ENCODE results near the gene AQP7.
"Not testable (repeated sequence)": the region's sequence is repeated elsewhere in the genome, so short reads cannot be mapped to it uniquely, and the experiment has no call there.

AQP7 gene

DNA sequence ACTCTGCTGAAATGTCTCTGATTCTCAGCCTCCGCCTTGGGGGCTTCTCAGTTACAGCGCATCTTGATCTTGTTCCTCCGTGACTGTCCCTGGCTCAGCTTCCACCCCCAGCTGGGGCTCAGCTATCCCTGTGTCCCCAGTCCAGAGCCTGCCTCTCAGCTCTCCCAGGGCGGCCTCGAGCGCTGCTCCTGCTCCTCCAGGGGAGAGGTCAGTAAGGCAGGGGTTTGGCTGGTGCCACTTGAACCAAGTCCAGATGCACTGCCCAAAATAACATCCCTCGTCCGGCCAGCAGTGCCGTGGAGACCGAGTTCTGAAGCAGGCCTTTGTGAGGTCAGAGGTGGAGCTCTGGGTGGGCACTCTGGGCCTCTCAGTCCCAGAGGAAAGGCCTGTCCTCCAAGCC lies at the start of gene AQP7:
Gene AQP7, minus strand, starts transcription at position 198 of the 400 bp plus-strand sequence. CDS start 1,306 bp downstream, outside the sequence.
- not testable (repeated sequence) for DNase-seq

DNA sequence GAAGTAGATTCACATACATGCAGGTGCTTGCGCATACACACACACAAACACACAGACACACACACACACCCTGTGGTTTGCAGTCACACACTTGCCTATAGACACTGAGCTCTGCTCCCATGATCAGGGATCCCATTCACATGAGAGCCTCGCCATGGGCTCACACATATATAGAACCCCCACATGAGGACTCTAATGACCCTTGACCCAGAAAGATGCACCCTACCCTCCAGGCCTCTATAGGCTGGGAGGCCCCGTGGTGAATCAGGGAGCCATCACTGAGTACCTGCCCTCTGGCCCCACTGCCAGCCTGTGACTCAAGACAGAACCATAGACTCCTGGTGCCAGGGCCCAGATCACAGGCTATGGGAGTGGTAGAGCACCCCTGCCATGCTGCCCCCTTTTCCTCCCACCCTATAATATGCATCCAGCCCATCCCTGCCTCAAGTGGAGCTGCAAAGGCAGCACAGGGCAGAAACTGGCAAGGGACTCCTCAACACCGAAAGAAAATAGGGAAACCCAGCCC lies 48.3 kb upstream of the AQP7 start:
- DNase-seq: no peak

DNA sequence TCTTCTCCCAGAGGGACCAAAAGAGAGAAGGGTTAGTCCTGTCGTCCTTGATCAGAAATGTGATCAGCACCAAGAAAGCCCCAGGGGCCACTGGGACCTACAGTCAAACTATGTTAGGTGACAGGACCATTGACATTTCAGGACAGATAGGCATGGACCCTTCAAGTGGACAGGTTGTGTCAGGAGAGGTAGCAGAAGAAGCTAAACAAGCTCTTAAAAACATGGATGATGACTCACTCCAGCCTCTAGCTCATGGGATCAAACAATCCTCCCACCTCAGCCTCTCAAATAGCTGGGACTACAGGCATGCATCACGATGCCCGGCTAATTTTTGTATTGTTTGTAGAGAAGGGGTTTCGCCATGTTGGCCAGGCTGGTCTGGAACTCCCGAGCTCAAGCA lies 47.3 kb upstream of the AQP7 start:
- DNase-seq: no peak

DNA sequence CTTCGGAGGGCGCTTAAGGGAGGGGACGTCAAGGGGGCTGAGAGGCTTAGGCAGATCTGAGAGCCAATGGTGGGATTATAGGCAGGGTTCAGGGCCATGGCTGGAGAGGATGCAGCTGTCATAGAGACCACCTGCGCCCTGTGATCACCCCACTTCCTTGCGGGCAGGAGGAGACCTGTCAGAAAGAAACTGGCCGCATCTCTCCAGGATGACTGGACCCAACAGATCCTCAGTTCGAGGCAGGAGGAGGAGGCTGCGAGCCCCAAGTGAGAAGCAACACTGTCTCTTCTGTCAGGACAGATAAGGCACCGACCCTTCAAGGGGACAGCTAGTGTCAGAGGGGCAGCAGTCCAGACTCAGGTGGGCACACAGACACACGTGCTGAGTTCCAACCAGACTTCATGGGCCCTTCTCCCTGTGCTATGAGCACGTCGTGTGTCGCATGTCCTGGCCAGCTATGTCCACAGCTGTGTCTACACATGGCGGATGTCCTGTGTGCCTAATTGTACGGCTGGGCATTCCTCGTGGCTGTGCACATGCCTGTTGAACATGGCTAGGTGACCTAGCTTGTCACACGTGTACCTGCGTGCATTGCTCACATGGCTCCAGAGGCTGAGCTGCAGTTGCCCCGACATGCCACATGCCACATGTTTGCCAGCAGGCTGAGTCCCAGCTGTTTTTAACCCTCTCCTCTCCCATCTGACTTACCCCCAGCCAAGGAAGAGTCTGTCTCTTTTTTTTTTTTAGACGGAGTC lies 45.6 kb upstream of the AQP7 start:
- DNase-seq: no peak

DNA sequence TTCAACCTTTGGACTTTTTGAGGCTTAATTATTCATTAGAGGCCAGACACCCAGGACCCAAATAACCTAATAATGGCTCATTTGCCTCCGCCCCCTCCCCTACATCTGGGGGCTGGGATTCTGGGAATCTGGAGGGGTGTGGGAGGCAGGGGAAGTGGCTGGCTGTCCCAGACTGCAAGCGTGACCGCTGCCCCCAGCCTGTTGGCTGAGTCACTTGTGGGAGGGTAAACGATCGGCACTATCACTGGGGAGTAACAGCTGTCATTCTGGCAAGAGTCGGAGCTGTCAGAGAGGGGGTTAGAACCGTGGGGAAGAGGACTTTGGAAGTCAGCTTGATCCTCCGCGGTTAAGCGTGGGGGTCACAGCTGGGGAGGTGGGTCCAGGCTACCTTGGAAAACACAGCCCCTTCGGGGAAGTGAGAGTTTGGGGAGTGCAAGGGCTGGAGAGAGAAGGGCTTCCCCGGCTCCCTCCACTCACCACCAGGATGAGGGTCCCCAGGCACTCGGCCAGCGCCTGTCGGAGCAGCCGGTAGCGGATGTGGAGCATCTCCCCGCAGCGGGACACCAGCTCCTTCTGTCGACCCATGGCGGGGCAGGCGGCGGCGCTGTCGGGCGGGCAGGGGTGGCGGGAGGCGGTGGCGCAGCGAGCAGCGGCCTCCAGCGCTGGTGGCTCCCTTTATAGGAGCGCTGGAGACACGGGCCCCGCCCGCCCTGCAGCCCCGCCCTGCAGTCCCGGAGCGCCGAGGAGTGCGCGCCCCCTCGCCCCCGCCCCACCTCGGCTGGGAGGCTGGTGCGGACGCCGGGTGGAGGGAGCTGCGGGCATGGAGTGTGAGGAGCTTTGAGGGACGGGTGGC lies 44.8 kb upstream of the AQP7 start, which contains the start of gene AQP3:
Gene AQP3, minus strand, starts transcription at position 648 of the 853 bp plus-strand sequence. Its CDS starts 63 bp downstream, at position 585.
- peak; percentile 45 for DNase-seq

DNA sequence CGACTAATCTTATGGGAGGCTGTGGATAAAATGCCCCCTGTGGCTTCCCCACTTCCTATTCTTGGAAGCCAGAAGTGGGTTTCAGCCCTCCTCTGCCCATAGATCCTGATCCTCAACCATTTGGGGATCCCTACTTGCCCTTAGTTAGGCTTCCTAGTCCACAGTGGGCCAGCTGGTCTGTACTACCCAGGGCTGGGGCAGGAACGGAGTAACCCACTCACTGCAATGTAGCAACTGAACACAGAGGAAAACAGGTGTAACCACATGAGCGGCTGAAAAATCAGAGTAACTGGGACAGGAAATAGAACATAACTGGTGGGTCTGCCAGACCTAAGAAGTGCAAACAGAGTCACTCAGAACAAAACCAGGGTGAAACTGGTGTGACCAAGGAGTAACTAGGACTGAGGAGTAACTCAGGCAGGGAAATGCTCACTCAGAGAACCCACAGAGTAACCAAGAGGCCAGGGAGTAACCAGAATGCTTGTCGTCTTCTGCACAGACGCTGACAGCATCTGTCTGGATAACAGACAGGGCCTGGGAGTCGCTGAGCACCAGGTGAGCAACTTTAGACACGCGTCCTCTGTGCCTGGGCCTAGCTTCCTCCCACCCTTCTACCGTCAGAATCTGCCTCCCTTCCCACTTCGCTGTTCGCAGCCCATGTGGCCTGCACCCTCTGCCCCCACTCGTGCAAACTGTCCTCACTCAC lies 44.0 kb upstream of the AQP7 start:
- no peak for DNase-seq

DNA sequence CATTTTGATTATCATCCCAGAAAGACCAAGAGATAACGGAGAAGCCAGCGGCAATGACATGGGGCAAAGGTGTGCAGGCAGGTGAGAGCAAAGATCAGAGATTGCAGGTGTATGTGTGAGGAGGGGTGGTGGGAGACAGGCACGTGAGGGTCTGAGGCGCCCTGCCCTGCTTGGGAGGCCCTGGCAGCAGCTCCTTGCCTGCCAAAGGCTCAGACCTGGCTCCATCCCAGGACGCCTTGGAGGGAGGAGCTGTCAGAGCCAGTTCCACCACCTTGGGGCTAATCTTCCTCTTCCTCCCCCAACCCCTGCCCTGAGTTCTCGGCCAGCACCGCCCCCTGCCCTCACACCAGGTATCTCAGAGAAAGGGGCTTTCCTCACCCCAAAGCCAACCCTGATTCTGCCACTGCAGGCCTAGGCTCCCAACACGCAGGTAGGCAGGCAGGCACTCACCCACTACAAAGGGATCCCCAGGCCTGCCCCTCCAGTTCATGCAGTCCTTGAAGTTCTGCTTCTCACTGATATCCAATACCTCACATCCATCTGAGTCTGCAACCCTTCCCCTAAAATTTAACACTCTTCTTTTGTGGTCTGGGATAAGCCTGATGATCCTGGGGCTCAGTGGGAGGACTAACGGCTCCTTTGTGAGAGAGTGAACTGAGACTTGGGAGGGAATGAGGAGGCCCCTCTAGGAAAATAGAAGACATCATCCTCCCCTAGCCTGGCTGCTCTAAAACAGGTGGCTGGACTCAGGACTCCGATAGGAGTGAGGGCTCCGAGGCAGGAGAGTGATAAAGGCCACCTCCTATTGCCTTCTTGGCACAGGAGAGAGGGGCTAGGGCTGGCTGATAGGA lies 43.2 kb upstream of the AQP7 start:
- DNase-seq: no peak

DNA sequence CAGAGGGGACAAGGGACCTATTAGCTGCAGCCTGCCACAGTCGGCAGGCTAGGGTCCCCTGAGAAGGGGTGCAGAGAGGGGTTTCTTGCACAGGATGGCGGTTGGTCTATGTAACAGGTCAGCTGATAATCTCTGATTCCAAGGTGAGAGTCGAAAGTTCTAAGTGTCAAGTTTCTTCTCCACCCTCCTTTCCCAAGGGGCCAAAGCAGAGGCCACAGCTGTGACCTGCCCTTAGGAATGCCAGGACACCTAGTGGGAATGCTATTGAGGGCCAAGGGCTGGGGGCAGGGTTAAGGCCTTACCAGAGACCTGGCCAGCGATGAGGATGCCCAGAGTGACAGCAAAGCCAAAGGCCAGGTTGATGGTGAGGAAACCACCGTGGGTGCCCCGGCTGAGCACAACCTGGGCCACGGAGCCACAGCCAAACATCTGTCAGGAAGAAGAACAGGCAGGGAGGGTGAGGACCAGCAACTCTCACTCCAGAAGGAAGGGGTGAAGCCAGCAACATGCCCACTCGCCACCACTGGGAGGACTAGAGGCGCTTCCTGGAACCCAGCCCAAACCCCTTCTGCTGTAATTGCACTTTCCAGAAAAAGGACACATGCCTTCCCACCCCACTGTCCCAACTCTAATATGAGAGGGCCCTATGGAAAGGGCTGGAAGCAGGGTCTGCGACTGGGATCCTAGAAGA lies 41.2 kb upstream of the AQP7 start:
- no peak for DNase-seq

DNA sequence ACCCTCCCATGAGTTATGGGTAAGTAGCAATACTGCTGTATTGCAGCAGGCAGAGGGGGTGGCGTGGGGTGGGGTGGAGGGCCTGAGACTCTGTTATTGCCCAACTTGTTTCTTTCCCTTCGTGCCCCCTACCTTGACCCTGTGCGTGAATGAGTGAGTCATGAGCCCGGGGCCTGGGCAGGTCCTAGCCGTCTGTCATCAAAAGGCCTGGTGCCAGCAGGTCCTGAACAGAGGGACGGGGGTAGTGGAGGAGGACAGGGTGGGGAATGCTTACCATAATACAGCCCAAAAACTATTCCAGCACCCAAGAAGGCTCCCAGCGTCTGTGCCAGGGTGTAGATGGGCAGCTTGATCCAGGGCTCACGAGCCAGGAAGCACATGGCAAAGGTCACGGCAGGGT lies 40.7 kb upstream of the AQP7 start:
- no peak for DNase-seq

DNA sequence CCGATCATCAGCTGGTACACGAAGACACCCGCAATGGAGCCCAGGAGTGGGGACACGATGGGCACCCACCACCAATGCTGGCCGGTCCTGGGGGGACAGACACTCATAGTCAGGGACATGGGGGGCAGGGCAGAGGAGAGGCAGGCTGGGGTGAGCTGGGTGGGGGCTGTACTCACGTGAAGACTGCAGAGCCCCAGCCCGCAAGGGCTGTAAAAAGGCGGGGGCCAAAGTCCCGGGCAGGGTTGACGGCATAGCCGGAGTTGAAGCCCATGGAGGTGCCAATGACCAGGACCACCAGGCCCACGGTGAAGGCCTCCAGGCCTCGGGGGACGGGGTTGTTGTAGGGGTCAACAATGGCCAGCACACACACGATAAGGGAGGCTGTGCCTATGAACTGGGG lies 39.8 kb upstream of the AQP7 start:
- DNase-seq: no peak

DNA sequence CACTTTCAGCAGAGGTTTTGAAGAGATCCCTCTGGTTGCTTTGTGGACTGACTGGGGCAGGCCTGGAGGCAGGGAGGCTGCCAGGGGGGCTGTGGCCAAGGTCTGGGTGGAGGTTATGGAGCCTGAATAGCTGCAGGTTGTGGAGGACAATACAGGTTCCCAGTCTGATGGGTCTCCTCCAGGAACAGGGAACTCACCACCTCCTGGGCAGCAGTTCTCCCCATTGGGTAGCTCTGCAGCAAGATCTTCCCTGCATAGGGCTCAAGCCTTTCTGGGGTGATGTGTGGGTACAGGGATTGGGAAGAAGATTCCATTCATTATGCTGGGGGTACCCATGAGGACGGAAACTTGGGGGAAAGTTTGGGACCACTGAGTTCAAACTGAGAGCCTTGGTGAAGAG lies 38.2 kb upstream of the AQP7 start:
- DNase-seq: no peak

DNA sequence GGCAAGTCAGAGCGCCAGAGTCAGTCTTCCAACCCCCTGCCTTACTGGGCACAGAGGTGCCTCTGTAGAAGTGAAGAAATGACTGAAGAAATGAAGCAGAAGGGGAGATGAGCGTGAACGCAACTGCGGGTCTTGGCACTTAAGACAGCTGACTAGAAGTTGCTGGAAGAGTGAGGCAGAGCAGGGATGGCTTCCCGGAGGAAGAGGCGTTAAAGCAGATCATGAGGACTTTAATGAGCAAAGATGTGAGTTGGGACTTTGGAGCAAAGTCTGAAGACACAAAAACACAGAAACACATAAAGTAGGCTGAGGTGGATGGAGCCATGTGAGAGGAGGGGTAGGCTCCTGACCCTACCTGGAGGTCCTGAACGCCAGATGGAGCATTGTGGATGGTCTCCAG lies 37.8 kb upstream of the AQP7 start:
- no peak for DNase-seq

DNA sequence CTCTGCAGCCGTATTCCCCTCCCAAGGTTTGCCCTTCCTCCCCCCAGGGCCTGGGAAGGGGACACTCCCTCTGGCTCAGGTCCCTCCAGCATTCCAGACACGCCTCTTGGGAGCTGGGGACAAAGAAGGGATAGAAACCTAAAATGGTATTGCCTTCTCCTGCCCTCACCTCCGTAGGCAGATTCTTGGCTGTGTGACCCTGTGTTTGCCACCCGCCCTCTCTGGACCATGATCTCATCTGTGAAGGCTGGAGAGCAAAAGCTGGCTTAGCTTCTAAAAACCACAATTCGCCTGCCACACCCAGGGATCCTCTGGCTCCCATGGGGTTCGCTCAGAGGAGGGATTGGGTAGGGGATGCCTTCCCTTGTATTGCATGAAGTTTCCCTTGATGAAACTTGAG lies 37.4 kb upstream of the AQP7 start:
- no peak for DNase-seq

DNA sequence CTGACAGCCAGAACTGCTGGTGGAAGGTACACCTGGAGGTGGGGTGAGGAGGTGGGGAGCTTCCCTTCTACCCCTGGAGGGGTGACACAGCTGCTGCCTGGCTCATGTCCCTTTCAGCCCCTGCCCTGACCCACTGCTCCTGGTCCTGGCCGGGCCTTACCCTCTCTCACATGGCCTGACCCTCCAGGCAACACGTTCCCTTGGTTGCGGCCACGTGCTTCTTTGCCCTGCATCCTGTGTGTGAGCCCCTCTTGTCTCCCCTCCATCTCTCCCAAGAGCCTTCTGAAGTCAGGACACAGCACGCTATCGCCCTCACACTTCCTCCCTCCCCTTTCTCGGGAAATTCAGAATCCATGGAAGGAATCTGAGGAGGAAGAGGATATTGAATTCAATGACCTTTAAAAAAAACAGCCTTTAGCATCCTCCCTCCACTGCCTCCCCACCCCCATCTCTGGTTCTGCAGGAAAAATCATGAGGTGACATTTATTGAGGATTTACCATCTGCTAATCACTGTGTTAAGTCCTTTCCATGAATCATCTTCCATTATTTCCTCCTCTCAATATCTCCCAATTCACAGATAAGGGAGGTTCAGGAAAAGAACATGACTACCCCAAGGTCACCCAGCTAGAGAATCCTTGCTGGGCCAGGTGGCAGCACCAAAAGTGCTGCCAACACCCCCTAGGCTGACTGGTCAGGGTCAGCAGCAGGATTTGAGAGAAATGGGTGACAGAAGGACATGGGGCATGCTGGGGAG lies 36.7 kb upstream of the AQP7 start:
- DNase-seq: no peak

DNA sequence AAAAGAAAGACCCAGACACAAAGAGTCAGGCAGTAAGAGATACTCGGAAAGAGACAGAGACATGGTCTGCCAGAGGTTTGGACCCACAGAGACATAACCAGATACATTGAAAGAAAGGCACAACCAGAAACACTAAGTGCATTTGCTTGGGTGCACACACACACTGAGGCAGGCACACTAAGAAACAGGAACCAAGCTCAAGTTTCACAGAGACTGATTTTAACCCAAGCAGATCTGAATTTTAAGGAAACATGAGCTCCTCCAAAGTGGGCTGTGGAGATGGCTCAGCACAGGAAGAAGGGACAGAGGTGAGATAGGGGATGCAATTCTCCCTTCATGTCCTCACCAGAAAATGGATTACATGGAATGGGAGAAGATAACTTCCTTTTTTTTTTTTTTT lies 35.5 kb upstream of the AQP7 start:
- DNase-seq: no peak

DNA sequence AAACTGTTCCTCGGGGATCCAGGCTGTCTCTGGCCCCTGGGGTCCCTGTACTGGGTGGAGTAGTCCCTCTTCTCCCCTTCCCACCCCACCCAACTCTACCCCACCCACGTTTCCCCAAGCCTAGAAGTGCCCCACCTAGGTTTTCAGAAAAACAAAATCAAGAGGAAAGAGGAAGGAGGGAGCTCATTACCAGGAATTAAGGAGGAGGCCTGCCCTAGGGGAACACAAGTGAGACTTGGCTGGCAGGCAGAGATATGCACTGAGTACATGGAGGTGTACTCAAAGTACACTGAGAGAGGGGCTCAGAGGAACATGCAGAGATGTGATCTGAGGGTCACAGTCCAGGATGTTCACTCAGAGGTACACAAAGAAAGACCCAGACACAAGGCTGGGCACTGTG lies 34.8 kb upstream of the AQP7 start:
- DNase-seq: no peak

DNA sequence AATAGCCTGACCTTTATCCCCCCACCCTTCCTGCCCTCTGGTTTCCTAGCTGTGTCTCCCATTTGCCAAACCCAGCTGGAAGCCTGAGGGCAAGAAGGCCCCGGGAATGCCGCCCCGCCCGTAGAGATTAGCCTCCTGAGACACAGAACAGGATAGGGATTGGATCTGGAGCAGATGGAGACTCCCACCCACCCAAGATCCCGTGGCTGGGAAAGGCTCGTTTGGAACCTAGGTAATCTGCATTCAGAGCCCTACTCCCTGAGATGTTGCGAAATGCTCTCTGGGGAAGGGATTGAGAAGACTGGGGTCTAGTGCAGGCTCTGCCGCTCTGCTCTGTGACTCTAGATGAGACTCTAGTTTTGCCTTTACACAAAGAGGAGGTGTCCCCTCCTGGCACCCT lies 34.1 kb upstream of the AQP7 start:
- DNase-seq: no peak

DNA sequence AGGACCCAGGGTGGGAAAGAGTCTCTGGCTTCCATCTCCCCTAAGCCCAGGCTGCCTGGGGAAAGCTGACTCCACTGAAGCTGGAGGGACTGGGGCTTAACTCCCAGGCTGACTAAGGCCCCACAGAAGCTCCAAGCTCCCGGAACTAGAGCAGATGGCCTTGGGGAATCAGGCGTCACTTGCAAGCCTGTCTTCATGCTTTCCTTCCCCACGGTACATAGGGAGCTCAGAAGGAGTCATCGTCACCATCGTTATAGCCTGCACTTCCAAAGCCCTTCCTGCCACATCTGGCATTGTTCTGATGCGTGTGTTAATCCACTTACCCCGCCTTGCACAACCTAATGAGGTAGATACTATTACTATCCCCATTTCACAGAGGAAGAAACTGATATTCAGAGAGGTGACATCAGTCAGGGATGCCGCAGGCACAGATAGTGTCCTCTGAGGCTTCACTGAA lies 33.5 kb upstream of the AQP7 start:
- no peak for DNase-seq

DNA sequence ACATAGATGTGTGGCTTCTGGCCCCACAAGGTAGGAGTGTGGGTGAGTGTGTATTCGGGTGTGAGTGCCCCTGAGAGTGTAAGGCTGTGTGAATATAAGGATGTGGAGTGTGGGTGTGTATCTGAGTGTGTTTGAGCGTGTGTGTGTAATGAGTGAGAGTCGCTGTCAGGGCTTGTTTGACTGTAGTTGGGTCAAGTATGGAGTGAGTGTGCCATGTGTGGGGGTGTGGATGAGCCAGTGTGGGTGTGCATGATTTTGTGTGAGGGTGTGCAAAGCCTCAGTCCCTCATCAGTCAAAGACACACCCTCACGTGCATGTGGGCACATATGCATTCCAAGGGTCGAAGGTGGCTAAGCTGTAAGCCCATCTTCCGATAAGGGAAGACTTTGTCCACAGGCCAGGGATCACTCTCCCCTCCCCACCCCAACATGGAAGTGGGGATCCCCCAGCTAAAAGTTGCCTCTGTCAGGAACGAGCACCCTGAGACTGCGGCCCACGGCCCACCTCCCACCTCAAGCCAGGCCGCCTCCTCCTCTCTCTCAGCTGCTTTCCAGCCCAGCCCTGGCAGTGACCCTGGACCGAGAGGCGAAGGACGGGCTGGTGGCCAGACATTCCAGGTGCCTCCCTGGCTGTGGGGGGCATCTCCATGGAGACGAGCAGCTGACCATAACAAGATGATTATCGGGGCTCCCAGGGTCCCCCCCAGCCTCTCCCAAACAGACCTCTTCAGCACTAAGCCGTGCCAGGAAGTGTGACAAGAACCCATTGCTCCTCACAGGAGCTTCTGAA lies 32.1 kb upstream of the AQP7 start:
- no peak for DNase-seq

DNA sequence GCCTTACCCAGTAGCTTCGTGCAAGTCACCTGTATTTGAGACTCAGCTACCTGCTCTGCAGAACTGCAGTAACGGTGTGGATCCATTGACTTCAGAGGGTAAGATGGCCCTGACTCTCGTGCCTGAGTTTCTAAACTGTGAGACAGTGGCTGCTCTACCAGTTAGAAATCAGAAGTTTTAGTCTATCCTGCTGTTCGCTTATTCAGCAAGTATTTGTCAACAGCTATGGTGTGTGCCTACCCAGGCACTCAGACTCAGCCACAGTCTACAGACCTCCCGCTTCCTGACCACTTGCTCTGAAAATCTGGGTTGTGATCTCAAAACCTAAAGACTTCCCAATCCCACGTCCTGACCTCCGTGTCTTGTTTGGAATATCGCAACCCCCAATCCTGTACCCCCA lies 31.5 kb upstream of the AQP7 start:
- no peak for DNase-seq

Measured in NCI-H345 (cell line).